ENCODE results near the gene AMPD3.

DNA sequence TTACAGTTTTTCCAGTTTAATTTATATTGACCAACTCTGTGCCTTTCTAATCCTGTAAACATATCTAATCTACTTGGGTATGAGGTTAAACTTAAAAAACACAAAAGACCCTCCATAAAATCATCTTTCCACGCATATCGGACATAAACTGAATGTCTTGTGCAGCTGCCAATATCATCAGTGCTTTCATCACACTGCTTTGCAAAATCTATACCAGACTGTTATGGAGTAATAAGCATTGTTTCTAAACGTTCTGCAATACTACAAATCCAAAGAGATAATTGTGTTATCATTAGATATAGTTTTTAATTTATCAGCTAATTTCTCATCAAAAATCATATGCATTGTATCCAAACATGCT lies 36.1 kb upstream of the AMPD3 start:
- TF ChIP-seq SUZ12 (IDR thresholded peaks at IDR 0.05; ENCODE audit: low read depth, low read length) (no peak), FOXM1 (CRISPR knock-in tag; IDR thresholded peaks at IDR 0.05) (no peak)
- TF ChIP-seq, protein P1, sequence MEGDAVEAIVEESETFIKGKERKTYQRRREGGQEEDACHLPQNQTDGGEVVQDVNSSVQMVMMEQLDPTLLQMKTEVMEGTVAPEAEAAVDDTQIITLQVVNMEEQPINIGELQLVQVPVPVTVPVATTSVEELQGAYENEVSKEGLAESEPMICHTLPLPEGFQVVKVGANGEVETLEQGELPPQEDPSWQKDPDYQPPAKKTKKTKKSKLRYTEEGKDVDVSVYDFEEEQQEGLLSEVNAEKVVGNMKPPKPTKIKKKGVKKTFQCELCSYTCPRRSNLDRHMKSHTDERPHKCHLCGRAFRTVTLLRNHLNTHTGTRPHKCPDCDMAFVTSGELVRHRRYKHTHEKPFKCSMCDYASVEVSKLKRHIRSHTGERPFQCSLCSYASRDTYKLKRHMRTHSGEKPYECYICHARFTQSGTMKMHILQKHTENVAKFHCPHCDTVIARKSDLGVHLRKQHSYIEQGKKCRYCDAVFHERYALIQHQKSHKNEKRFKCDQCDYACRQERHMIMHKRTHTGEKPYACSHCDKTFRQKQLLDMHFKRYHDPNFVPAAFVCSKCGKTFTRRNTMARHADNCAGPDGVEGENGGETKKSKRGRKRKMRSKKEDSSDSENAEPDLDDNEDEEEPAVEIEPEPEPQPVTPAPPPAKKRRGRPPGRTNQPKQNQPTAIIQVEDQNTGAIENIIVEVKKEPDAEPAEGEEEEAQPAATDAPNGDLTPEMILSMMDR (CRISPR knock-in tag; IDR thresholded peaks at IDR 0.05) = no peak
- TF ChIP-seq, protein P2, sequence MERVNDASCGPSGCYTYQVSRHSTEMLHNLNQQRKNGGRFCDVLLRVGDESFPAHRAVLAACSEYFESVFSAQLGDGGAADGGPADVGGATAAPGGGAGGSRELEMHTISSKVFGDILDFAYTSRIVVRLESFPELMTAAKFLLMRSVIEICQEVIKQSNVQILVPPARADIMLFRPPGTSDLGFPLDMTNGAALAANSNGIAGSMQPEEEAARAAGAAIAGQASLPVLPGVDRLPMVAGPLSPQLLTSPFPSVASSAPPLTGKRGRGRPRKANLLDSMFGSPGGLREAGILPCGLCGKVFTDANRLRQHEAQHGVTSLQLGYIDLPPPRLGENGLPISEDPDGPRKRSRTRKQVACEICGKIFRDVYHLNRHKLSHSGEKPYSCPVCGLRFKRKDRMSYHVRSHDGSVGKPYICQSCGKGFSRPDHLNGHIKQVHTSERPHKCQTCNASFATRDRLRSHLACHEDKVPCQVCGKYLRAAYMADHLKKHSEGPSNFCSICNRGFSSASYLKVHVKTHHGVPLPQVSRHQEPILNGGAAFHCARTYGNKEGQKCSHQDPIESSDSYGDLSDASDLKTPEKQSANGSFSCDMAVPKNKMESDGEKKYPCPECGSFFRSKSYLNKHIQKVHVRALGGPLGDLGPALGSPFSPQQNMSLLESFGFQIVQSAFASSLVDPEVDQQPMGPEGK (CRISPR knock-in tag; IDR thresholded peaks at IDR 0.05) = no peak
- TF ChIP-seq, protein P3, sequence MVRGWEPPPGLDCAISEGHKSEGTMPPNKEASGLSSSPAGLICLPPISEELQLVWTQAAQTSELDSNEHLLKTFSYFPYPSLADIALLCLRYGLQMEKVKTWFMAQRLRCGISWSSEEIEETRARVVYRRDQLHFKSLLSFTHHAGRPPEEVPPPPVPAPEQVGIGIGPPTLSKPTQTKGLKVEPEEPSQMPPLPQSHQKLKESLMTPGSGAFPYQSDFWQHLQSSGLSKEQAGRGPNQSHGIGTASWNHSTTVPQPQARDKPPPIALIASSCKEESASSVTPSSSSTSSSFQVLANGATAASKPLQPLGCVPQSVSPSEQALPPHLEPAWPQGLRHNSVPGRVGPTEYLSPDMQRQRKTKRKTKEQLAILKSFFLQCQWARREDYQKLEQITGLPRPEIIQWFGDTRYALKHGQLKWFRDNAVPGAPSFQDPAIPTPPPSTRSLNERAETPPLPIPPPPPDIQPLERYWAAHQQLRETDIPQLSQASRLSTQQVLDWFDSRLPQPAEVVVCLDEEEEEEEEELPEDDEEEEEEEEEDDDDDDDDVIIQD (CRISPR knock-in tag; IDR thresholded peaks at IDR 0.05; ENCODE audit: low read depth) = no peak

Data from HepG2 (cell line).